NOMO-1 (cell line): Measurements from ENCODE around the gene OSBPL10.

Experiments used
- DNase-seq, 2 experiments: peaks; one replicate each; lab custom pipeline; 2025; ENCODE audit not compliant: unreplicated experiment in 2 of 2; lab: John Stamatoyannopoulos, UW

Gene OSBPL10

DNA sequence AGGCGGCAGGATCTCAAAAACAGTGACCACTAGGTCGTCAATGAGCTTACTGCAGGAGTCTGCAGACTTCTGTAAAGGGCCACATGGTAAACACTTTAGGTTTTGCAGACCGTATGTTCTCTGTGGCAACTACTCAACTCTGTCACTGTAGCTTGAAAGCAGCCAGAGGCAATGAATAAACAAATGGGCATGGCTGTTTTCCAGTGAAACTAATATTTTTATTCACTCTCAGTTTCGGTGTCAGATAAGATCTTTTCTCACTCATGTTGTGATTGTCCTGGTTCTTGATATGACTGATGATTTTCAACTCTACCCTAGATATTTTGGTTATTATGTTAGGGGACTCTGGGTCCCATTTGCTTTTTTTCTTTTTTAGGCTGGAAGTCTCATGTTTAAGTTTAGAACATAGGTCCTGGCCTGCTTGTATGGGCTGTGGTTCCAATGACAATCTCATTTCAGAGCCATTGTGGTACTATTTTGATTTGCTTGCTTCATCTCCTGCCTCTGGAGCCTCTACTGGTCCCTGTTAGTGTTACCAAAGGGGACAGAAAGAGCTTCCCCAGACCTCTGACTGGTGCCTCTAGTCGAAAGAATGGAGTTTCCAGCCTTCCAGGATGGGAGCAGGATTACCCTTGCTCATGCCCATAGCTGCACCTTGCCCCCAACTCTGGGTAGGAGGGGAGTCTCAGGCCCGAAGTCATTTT, 226.3 kb downstream of the OSBPL10 start:
- DNase-seq = no peak

DNA sequence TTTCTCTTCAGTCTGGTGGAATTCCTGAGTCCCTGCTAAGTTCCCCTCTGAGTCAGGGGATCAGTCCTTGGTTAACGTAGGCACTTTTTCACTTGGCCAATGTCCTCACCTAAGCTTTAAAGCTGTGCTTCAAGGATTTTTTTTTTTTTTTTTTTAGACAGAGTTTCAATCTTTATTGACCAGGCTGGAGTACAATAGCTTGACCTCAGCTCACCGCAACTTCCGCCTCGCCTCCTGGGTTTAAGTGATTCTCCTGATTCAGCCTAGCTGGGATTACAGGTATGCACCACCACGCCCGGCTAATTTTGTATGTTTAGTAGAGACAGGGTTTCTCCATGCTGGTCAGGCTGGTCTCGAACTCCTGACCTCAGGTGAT, 228.0 kb downstream of the OSBPL10 start:
- no peak for DNase-seq

DNA sequence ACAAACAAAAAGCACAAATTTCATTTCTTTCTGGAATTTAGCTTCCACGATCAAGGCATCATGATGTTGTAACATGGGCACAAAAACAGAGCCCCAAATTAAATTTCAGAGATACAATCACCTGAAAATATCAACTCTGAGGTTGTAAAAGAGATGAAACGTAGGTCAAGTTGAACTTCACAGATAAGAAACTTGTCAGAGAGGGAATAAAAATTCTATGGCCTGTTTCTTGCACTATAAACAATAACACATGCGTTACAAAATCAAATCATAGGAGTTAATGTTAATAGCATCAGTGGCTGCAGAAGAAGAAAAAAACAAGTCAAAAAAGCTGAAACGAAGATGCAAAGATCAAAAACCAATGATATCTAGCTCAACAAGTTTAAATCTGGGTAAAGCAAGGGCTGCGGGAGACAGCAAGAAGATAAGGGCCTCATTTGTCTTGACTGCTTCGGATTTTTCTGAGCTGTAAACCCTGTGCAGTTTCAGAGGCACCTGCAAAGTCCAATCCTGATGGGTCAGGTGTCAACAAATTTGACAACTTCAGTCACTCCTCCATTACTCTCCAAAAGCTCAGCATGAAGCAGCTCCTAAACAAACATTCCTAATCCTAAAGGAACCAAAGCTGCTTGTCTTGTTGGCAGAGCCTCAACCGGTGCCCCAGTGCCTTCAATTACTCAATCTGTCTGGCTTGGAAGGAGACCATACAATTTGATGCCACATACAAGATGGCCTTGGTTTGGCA, 228.6 kb downstream of the OSBPL10 start:
- no peak for DNase-seq

DNA sequence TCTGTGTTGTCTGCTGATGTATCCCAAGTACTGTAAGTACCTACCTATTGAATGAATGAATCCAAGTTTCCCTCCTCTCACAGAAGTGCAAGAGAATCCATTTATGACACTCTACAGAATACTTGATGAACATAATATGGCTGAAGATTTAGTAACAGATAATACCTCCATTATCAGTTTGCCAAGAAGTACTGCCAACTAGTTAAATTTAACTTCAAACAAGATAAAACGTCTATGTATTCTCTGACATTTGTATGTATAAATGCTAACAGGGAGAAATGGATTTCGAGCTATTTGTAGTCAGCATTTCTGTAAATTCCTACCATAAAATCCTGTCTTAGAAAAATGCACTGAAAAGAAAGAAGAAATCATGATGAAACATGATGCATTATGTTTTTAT, 230.7 kb downstream of the OSBPL10 start:
- DNase-seq = no peak

DNA sequence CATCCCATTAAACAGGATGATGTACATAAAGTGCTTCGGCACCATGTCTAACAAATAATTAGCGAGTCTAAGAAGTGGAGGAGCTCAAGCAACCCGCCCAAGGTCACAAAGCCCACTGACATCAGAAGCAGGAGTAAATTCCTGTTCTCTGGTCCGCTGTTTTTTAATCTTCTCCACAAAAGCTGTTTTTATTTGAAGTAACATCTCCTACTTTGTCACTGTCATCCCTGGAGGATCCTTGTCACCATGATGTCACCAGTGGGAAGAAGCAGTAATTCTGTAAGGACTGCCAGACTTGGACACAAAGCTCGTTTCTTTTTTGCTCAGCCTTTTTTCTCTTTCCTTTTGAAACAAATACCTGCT, 232.1 kb downstream of the OSBPL10 start:
- DNase-seq = no peak

DNA sequence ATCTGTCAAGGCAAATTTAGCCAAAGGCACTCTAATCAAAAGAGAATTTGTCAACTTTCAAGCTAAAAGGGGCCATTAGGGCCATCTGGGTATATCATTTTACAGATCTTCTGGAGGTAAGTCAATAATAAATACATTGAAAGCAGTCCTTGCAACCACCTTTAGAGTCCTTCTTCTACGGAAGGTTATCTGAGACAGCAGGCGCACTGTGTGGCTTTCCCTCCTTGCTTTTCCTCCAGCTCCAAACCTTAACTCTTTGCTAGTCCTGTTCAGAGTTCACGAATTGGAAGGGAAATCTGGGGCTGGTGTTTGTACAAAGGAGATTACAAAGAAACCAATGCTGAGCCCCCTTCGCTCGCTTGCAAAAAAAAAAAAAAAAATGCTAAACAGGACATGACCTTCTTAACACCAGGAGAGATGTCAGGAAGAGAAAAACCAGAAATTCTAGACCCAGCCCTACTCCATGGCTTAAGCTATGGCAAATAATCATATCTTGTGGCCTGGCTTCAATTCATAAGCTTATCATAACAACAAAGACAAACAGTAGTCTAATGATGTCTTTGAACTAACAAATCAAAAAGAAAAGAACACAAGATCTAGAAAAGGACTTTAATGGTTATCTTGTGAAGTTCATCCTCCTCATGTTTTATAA, 232.7 kb downstream of the OSBPL10 start:
- DNase-seq = no peak

DNA sequence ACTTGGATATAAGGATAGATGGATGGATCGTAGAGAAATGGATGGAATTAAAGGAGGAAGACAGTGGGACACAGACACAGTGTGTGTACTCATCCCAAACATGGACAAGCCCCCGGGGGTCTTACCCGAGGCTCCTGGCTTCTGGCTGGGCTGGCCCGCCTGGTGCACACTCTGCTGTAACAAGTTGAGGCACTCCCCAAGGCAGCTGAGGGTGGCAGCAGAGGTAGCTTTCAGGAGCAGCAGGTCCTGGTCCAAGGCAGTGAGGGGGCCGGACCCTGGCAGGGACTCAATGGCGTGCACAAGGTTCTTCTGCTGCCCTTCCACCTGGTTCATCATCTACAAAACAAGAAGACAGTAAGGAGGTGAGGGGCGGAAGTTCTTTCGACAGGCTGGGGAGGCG, 233.3 kb downstream of the OSBPL10 start:
- no peak for DNase-seq

DNA sequence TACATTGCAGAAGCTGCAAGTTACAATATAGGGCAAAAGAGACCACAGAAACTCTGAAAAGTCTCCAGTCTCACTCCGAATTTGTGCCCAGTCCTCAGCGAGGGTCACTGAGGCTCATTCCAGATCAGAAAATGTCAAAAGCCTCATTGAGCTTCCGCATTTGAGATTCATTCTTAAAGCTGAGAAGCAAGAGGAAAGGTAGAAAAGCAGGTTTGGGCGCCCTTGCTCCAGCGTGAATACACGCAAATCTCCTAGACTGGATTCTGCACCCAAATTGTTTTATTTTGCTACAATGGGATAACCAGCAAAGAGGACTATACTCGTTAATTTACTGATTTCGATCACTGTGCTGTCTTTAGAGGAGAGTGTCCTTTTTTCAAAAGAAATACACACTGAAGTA, 236.1 kb downstream of the OSBPL10 start:
- DNase-seq = no peak

DNA sequence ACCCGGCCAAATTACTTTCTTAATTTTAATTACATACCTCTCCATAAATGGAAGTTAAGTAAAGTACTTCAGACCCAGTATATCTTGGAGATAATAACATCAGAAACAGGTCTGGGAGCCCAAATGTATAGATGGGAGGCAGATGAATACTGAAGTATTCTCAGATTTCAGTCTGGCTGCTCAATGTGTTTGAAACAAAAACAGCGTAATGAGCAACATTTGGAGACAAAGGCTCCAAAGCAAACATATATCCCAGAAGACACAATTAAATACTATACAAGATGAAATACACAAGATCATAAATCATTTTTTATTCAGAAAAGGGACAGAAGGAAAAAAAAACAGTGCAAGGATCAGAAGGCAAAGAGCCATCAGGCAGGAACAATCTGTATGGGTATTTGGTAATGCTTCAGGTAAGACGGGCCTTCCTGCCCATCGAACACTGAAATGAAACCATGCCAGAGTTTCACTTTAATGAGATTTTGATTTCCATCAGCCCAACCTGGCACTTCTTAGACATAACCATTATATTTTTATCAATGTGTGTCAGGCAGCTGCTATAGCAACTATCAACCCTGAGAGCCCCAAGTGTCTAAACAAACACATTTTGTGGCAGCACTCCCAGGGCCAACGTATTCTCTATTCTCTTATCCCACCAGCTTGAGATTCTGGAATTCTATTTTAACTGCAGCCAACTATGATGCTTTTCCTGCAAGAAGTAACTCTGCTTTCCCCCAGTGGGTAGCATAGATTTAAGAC, 237.6 kb downstream of the OSBPL10 start:
- DNase-seq = no peak

DNA sequence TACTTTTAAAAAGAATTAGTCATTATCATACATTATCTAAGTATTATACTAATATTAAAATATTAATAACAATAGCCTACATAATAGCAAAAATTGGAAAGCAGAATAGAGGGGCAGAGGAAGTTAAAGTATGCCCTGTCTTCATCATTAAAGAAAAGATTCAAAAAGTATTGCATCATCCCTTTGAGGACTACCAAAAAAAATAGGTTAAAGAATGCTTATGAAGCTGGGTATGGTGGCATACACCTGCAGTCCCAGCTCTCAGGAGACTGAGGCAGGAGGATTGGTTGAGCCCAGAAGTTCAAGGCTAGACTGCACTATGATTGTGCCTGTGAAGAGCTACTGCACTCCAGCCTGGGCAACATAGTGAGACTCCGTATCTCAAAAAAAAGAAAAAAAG, 240.7 kb downstream of the OSBPL10 start:
- DNase-seq = no peak

DNA sequence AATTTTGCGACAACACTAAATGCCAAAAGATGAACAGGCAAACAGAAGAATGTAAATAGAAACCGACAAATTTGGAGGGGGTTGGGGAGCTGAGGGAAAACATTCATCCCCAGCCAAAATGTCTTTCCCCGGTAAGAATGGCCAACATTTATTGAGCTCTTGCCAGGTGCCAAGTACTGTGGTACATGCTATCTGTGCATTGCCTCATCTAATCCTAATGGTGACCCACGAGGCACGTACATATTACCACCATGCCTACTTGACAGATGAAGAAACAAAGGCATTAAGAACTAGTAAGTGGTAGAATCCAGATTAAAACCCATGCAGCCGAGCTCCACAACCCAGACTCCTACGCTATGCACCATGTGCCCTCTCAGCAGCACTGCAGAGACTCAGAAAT, 242.7 kb downstream of the OSBPL10 start:
- no peak for DNase-seq

DNA sequence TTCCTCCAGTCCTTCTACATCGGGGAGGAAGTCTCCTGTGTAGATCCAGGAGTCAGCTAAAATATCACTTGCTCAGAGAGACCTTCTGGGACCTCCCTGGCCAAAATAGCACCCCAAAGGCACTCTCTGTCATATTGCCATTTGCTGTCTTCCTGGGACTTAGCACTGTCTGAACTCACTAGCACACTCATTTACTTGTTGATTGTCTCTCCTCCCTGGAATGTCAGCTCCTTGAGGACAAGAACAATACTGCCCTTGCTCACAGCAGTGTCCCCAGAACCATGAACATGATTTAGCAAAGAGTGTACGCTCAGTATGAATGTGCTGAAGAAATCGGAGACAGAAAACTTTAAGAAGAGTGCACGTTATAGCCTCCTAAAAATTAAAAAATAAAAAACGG, 245.4 kb downstream of the OSBPL10 start:
- DNase-seq = no peak

DNA sequence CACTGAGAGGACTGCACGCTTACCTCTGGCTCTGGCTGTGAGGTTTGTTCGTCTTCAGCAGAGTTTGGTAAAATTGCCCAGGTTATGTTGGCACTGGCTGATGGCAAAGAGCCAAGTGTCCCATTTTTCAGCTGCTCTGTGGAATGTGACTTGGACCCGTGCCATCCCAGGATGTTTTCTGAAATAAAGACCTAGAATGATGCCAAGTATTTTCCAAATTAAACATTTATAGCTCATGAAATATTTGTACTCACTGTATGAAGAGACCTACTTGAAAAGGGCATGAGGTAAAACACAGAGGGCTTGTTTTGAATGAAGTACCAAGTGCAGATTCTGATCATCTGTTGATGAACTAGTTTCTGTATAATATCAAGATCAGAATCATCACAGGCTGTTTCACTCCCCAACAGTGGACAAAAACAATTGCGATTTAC, 247.8 kb downstream of the OSBPL10 start:
- DNase-seq = no peak

DNA sequence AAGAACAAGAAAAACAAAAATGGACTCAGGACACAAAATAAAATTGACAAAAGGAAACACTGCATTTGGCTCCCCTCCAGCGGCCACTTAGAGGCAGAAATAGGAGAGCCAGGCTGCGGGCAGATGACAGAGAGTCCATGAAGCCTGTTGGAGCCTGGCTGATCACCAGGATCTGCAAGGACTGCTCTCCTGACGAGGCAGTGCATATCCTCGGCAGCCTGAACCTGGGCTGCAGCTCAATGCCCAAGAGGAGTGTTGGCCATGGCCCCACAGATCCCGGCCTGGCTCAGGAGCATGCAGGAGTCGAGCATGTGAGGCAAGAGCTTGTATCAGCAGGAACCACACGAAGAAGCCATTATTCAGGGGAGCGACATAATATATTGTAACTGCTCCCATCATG, 248.5 kb downstream of the OSBPL10 start:
- DNase-seq = no peak

DNA sequence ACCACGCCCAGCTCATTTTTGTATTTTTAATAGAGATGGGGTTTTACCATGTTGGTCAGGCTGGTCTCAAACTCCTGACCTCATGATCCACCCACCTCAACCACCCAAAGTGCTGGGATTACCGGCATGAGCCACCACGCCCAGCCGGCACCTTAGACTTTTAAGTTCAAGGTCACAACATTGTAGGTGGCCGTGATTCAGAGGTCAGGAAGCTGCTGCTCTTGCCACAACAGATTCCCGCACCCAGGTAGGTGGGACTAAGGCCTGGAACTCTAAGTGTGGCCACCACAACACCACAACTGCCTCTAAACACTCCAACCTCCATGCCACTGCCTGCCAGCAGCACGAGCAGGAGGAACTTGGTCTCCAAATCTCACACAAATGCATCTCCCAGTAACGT, 251.5 kb downstream of the OSBPL10 start:
- no peak for DNase-seq

DNA sequence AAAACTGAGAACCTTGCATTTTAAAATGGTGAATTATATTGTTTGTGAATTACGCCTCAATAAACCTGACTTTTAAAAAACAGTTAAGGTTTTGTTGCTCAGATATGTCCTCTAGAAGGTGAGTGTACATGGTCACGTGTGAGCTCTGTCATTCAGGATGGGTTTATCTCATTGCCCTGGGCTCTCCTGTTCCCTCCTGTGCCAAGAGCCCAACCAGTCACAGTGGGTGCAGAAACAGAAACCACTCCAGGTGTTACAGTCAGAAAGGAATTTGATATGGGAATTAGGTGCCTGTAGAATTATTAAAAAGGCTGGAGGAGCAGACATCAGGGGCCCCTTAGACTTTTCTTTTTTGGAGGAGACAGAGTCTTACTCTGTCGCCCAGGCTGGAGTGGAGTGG, 252.0 kb downstream of the OSBPL10 start:
- no peak for DNase-seq

DNA sequence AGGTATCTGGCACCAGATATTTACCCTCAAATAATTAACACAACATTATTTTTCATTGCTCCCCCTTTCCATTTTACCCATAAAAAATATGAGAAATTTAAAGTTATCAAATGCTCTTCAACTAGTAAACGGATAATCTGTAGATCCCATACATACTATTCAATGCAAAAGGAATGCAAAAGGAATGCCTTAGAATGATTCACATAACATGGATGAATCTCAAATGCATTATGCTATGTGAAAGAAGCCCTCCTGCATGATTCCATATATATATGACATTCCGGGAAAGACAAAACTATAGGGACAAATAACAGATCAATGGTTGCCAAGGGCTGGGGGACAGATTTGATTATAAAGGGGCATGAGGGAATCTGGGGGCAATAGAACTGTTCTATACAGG, 252.7 kb downstream of the OSBPL10 start:
- DNase-seq = no peak

DNA sequence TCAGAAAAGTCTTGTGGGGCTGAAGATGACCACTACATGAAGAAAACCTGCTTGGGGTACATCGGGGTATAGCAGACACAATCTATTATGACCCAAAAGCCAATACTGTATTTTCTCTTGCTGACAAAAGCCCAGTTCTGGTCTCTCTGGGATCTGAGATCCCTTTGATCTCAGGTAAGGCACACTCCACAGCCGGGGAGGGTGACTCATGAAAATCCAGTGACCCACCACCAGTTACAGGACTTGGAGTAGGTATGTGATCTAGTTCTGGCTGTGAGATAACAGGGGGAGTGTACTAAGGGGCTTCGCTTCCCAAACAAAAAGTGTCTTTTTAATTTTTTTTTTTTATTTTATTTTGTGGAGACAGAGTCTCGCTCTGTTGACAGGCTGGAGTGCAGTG, 255.1 kb downstream of the OSBPL10 start:
- no peak for DNase-seq

DNA sequence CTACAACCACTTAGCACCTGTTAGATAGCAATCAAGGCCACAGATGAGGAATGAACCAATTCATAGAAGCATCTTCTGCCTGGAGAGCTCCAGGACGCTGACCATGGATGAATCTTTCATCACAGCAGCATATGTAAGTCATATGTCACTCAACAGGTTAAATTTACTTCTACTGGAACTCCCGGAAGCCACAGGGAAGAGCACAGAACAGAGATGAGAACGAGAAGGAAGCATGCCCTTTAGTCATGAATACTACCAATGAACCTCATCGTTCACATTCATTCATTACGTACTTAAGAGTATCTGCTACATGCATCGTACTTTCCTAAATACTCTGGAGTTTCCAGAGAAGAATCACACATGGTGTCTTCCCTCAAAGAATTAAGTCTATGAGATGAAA, 255.5 kb downstream of the OSBPL10 start:
- DNase-seq = no peak

DNA sequence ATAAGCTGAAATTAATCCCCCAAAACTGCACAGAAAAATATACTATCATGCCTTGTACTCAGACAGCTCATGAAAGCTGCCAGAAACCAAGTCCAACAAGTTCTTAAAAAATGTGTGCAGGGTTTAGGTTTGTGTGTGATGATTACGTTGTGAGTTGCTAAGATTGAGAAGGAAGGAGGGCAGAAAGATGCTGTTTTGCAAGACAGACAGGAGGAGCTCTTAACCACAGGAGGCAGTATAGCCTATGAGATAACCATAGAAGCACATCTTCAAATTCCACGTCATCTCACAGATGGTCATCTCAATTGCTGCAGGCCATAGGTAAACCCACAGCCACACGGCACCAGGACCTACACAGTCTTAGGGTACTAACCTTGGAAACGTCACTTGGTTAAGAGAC, 256.4 kb downstream of the OSBPL10 start:
- DNase-seq = peak; percentile 10 to 25

DNA sequence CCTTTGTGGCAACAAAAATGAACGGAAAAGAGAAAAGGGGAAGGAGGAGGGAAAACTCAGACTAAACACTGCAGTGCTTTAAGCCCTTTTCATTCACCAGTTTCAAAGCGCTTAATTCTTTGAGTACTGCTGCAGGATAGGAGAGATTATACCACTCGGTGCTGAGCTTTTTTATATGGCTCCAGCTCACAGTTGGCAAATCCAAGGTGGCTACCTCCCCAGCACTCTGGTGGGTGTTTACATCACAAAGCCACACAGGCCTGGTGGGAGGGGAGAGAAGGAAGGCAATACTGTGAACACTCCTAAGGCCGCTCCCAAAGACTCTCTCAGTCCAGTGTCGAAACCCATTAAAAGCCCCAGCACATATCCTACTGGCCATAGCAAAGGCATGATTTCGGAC, 256.9 kb downstream of the OSBPL10 start:
- DNase-seq = no peak
